GM12874 (cell line): ENCODE results near the gene MUCL3.

Experiments
- TF ChIP-seq, protein P1 (sequence below): IDR thresholded peaks from 2 replicates; pipeline ENCODE4 v1.5.1; 2011; ENCODE audit warnings: low read depth, mild to moderate bottlenecking, control low read depth, low read length, moderate library complexity; ENCODE audit not compliant: insufficient read depth

Gene MUCL3

GRCh38 chr6:30938730-30939129 lies 2.0 kb upstream of the MUCL3 start:
- TF ChIP-seq, protein P1, sequence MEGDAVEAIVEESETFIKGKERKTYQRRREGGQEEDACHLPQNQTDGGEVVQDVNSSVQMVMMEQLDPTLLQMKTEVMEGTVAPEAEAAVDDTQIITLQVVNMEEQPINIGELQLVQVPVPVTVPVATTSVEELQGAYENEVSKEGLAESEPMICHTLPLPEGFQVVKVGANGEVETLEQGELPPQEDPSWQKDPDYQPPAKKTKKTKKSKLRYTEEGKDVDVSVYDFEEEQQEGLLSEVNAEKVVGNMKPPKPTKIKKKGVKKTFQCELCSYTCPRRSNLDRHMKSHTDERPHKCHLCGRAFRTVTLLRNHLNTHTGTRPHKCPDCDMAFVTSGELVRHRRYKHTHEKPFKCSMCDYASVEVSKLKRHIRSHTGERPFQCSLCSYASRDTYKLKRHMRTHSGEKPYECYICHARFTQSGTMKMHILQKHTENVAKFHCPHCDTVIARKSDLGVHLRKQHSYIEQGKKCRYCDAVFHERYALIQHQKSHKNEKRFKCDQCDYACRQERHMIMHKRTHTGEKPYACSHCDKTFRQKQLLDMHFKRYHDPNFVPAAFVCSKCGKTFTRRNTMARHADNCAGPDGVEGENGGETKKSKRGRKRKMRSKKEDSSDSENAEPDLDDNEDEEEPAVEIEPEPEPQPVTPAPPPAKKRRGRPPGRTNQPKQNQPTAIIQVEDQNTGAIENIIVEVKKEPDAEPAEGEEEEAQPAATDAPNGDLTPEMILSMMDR = no peak

GRCh38 chr6:30939473-30939872 lies 1.3 kb upstream of the MUCL3 start:
- TF ChIP-seq, protein P1 = no peak

DNA sequence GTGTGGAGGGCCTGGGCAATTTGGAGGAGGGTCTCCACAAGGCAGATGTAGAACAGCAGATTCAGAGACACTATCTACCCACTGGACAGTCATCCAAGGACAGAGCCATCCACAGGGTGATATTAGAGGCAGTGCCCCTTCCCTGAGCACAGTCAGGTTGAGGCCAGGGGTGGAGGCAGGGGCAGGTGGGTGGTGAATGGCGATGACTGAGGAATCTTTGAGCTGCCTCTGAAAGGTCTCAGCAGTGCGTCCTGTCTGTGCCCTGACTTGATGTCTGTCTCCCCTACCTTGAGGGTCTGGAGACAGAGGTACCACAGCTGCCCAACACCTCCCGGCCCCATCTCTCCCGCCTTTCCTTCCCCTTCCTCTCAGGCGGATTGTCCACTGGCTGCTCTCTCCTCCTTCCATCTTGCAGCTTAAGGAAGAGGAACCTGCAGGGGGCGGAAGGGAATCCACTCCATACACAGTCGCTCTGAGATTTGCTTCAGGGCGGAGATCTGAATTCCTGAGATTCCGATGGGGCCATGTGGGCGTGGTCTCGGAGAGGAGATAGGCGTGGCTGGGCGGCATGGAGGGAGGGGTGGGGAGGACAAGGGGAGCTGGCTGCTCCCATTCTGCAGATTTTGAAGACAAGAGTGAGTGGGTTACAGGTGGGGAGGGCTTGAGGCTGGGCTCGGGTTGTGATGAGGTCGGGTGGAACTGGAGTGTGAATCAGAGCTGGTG lies 1.7 kb downstream of the MUCL3 start:
- TF ChIP-seq, protein P1 = no peak

GRCh38 chr6:30944051-30944450 lies 3.3 kb downstream of the MUCL3 start:
- TF ChIP-seq, protein P1 = no peak

GRCh38 chr6:30945281-30945680 lies 4.5 kb downstream of the MUCL3 start:
- TF ChIP-seq, protein P1 = no peak

DNA sequence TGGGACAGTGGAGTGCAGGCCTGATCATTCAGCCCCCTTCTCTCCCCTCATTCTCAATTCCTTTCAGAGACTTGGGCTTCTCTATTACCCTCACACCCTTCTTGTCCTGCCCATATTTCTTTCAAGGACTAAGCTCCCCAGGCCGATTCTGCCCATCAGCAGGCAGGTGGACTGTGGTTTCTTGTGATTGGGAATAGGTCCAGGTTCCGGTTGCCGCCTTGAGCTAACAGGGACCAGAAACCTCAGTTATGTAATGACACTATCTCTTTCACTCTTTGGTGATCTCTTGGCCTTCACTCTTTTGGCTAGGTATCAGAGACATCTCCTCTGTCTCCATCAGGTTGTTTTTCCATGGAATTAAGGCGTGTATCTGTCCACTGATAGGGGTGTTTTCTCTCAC lies 6.5 kb downstream of the MUCL3 start:
- TF ChIP-seq, protein P1 = no peak

GRCh38 chr6:30948811-30949210 lies 8.0 kb downstream of the MUCL3 start:
- TF ChIP-seq, protein P1 = no peak
